ACC112 (cell line): Measurements from ENCODE around the gene CRYM.
"Not testable (repeated sequence)": the region's sequence is repeated elsewhere in the genome, so short reads cannot be mapped to it uniquely, and the experiment has no call there.

Experiments
- H2AFZ ChIP-seq: fragments of 200-600 bp; sonication (generic); one replicate; pipeline ENCODE4 v1.6.0; 2017; ENCODE audit warnings: antibody characterized with exemption, low read length; ENCODE audit not compliant: unreplicated experiment
- H3K27ac ChIP-seq: fragments of 200-600 bp; sonication (generic); 2 replicates; pipeline ENCODE4 v1.5.1; 2014; ENCODE audit warnings: low read depth, mild to moderate bottlenecking, antibody characterized with exemption, low read length, moderate library complexity
- H3K27me3 ChIP-seq: fragments of 200-600 bp; sonication (generic); 2 replicates; pipeline ENCODE4 v1.6.1; 2014; ENCODE audit warnings: mild to moderate bottlenecking, antibody characterized with exemption, low read length, moderate library complexity, mixed read lengths; ENCODE audit not compliant: insufficient read depth
- H3K36me3 ChIP-seq: fragments of 200-600 bp; sonication (generic); 2 replicates; pipeline ENCODE4 v1.6.1; 2016; ENCODE audit warnings: mild to moderate bottlenecking, antibody characterized with exemption, low read length, moderate library complexity, mixed read lengths; ENCODE audit not compliant: insufficient read depth
- H3K4me1 ChIP-seq: fragments of 200-600 bp; sonication (generic); one replicate; pipeline ENCODE4 v1.6.1; 2016; ENCODE audit warnings: low read length, mixed read lengths; ENCODE audit not compliant: insufficient read depth, unreplicated experiment, control insufficient read depth
- H3K4me3 ChIP-seq: fragments of 200-600 bp; sonication (generic); 2 replicates; pipeline ENCODE4 v1.5.1; 2014; ENCODE audit warnings: mild to moderate bottlenecking, low read depth, low read length
- H3K79me2 ChIP-seq: fragments of 200-600 bp; sonication (generic); one replicate; pipeline ENCODE4 v1.6.0; 2016; ENCODE audit warnings: low read length; ENCODE audit not compliant: control insufficient read depth, unreplicated experiment, insufficient read depth

CRYM gene

DNA sequence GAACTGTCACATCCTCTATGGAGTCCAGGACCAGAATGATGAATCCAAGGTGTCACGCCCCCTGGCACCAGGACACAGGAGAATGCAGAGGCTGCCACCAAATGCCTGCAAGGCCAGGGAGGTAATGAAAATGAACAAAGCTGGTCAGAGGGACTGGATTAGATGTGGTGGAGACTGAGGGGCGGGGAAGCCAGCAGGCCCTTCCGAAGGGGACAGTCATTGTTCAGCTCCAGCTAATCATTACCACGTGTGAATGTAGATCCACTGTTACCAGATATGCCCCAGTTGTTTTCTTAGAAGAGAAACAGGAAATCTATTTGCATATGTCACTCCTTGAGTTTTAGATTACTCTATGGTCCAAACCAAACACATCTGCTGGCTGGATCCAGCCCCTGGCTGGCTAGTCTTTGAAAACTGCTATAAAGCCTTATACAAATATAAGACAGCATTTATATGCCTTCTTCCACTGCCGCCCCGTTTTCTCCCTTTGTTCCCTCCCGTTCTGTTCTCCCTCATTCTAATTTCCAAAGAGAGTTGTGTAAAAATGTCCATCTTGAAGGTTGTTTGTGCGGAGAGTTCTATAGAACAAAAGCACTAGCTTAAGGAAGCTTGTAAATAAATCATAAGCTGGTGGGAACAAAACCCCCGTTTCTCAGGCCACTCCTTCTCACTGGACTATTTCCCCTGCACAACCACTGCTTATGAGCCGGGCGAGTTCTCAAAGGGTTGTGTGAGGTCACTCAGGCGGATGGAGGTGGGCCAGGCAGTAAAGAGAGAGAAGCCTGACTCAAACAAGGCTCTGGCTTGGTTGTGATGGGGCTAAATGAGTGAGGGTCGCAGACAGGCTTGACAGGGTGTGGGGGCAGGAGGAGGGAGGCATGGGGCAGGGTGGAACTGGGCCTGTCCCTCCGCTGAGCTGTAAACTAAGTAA, 14.2 kb downstream of the CRYM start:
- H2AFZ ChIP-seq: no peak overlapping the region
- H3K36me3 ChIP-seq: no peaks in the 10 kb centered on the region
- no peak overlapping the region for H3K4me3 ChIP-seq
- H3K27me3 ChIP-seq: no peaks in the 10 kb centered on the region
- no peaks in the 10 kb centered on the region for H3K79me2 ChIP-seq
- H3K4me1 ChIP-seq: peaks cover 20% of the 10 kb centered on the region
- no peak overlapping the region for H3K27ac ChIP-seq

DNA sequence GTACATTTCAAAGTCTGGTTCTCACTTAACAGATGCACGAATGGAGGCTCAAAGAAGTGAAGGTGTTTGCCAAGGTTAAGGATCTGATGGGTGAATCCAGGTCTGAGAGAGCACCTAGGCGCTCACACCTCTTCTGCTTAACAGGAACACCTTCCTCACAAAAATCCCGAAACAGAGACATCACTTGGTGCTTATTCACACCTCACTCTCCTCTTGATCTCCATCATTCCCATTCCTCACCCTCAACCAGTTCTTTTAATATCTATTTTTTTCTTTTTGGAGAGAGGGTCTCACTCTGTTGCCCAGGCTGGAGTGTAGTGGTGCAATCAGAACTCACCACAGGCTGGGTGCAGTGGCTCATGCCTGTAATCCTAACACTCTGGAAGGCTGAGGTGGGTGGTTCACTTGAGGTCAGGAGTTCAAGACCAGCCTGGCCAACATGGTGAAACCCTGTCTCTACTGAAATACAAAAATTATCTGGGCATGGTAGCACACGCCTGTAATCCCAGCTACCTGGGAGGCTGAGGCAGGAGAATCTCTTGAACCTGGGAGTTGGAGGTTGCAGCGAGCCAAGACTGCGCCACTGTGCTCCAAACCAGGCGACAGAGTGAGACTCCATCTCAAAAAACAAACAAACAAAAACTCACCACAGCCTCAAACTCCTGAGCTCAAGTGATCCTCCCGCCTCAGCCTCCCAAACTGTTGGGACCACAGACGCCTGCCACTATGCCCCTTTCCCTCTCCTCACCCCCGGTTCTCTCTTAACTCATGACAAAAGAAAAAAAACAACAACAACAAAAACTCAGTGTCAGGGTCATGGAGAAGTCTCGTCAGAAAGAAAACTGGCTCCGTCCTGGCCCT, 15.1 kb downstream of the CRYM start:
- H2AFZ ChIP-seq: no peak overlapping the region
- H3K27ac ChIP-seq: no peak overlapping the region

DNA sequence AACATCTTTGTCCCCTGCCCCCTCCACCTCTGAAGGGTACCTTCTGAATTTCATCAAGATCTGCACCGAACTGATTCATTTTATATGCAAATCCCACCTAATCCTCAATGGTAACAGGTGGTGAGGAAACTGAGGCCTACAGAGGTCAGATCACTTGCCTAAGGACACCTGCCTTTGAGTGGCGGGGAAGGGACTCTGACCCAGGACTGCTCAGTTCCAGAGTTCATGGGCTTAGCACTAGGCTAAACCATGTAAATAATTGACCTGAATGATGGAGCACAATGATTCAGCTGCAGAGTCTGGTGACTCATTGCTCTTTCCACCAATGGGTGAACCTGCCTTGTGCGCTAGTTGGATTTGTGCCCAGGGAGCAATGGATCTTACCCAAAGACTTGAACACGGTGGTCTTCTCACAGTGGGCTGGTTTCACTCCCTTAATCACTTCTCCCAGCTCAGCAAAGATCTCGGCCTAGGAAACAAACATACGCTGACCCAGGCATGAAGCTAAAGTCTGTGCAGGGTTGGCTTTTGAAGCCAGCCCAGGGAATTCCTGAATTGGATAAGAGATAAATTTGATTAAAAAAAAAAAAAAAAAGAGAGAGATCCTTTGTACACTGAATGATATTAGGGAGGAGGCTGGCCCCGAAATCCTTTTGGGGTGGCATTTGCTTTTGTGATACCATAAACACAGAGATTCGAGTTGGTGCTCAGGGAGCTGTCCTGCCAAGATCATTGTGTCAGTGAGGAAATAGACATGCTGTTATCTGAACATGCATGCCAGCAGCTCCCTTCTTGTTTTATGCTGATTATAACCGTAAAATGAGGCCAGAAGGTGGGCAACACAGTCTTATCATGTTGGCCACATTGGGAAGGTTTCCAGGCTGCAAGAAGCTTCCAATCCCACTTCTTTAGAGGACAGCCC, 17.0 kb downstream of the CRYM start:
- H3K27ac ChIP-seq: no peak overlapping the region
- peaks cover 12% of the 10 kb centered on the region for H3K27me3 ChIP-seq
- no peaks in the 10 kb centered on the region for H3K79me2 ChIP-seq
- H2AFZ ChIP-seq: no peak overlapping the region
- H3K36me3 ChIP-seq: no peaks in the 10 kb centered on the region
- peaks cover 20% of the 10 kb centered on the region for H3K4me1 ChIP-seq
- H3K4me3 ChIP-seq: no peak overlapping the region

More for the DNA sequence above, 15.1 kb downstream of the CRYM start:
- Histone ChIP-seq H3K4me3 (no peak overlapping the region), H3K4me1 (peaks cover 20% of the 10 kb centered on the region), H3K27me3 (no peaks in the 10 kb centered on the region), H3K79me2 (no peaks in the 10 kb centered on the region), H3K36me3 (no peaks in the 10 kb centered on the region)

DNA sequence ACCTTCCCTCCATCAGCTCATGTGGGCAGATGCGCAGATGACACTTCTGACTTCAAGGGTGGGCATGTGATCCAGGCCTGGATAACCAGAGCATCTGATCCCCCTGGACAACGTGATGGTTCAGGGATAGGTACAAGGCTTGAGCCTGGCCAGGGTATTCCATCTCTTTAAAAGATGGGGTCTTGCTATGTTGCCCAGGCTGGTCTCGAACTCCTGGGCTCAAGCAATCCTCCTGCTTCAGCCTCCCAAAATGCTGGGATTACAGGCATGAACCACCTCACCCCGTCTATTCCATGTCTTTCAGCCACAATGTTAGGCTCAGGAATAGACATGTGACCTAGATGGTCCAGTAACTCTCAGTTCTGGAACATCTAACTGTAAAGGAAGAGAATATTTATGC, 20.8 kb downstream of the CRYM start:
- Histone ChIP-seq H3K4me3 (no peak overlapping the region), H3K4me1 (peaks cover 13% of the 10 kb centered on the region), H3K27me3 (peaks cover 45% of the 10 kb centered on the region), H3K79me2 (no peaks in the 10 kb centered on the region), H3K36me3 (no peaks in the 10 kb centered on the region), H2AFZ (no peak overlapping the region), H3K27ac (no peak overlapping the region)

- Histone ChIP-seq H3K27ac (no peak overlapping the region), H3K4me3 (no peak overlapping the region), H3K27me3 (peaks cover 51% of the 10 kb centered on the region), H3K79me2 (no peaks in the 10 kb centered on the region), H3K36me3 (no peaks in the 10 kb centered on the region), H2AFZ (no peak overlapping the region), H3K4me1 (peaks cover 12% of the 10 kb centered on the region)
Measured at GRCh38 chr16:21256636-21257035, 21.5 kb downstream of the CRYM start.

DNA sequence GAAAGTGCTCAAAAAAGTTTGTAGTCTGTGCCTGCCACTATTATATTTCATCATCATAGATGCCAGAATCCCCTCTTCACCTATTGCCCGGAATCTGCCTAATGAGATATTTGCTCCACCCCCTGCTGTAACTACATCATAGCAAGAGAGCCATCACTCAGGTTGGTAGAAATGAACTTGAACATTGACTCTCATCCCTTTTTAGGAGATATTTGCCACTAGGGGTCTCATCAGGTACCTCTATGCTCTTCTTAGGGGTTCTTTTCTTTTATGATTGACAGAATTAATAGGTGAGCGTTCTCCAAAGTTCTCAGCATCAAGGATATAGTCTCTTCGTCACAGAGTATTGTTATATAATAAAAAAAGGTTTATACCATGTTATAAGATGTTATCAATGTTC, 24.6 kb downstream of the CRYM start:
- H3K27ac ChIP-seq: no peak overlapping the region
- H3K36me3 ChIP-seq: no peaks in the 10 kb centered on the region
- H3K79me2 ChIP-seq: no peaks in the 10 kb centered on the region
- H3K4me1 ChIP-seq: no peaks in the 10 kb centered on the region
- H2AFZ ChIP-seq: no peak overlapping the region
- no peak overlapping the region for H3K4me3 ChIP-seq
- H3K27me3 ChIP-seq: peaks cover 82% of the 10 kb centered on the region

GRCh38 chr16:21250072-21250923, 27.8 kb downstream of the CRYM start:
- Histone ChIP-seq H2AFZ (no peak overlapping the region), H3K27me3 (peaks cover 79% of the 10 kb centered on the region), H3K79me2 (no peaks in the 10 kb centered on the region), H3K27ac (no peak overlapping the region), H3K4me1 (no peaks in the 10 kb centered on the region), H3K36me3 (no peaks in the 10 kb centered on the region), H3K4me3 (no peak overlapping the region)

- H3K36me3 ChIP-seq, H2AFZ ChIP-seq, H3K4me1 ChIP-seq, H3K79me2 ChIP-seq, H3K27ac ChIP-seq, H3K4me3 ChIP-seq: not testable (repeated sequence)
- peaks cover 79% of the 10 kb centered on the region for H3K27me3 ChIP-seq
Measured at GRCh38 chr16:21248179-21248578, 29.9 kb downstream of the CRYM start.

GRCh38 chr16:21244518-21245215, 33.4 kb downstream of the CRYM start:
- H3K27me3 ChIP-seq: peaks cover 60% of the 10 kb centered on the region
- no peak overlapping the region for H3K27ac ChIP-seq
- H3K4me1 ChIP-seq: no peaks in the 10 kb centered on the region
- no peaks in the 10 kb centered on the region for H3K79me2 ChIP-seq
- H3K36me3 ChIP-seq: no peaks in the 10 kb centered on the region
- no peak overlapping the region for H3K4me3 ChIP-seq
- no peak overlapping the region for H2AFZ ChIP-seq
